Fibroblast of skin of right biceps (primary cell): Measurements from ENCODE around the gene SP8.

Experiments
- DNase-seq: peaks from one replicate; pipeline ENCODE4 v3.0.0-alpha.2; 2013

SP8 gene

DNA sequence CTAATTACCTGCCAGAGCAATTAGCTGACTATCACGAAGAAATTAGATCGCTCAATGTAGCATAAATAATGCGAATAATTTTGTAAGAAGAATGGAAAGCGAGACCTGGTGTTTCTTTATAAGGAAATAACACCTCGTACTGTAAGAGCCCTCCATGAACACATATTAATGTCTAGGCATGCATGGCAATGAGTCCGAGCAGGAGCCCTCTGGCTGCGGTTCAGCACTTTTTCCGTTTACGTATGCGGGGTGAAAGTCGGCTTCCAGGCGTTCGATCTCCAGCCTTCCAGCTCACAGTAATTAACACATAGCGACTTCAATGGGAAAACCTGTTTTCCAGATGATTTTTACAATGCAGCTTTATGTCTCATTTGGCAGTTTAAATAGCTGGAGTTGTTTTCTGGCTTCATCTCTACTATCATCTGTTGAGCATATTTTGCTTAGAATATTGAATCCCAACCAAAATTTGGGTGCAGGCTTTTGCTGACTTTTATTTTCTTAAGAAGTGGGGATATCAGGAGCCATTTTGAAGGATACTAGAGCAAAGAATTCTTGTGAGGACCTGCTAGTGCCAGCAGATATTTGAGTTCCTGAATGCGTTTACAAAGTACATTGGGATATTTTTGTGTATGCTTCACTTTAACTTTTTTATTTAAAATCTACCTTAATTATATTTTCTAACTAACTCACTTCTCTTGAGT lies 7.2 kb upstream of the SP8 start:
- no peak for DNase-seq

- DNase-seq, result no peak
Observed at GRCh38 chr7:20793248-20793647, 6.6 kb upstream of the SP8 start.

GRCh38 chr7:20791538-20792434 lies 5.1 kb upstream of the SP8 start:
- DNase-seq, result no peak

GRCh38 chr7:20790375-20790774 lies 3.7 kb upstream of the SP8 start:
- DNase-seq, result no peak

- no peak for DNase-seq
Observed at GRCh38 chr7:20788420-20788990, 1.8 kb upstream of the SP8 start.

DNA sequence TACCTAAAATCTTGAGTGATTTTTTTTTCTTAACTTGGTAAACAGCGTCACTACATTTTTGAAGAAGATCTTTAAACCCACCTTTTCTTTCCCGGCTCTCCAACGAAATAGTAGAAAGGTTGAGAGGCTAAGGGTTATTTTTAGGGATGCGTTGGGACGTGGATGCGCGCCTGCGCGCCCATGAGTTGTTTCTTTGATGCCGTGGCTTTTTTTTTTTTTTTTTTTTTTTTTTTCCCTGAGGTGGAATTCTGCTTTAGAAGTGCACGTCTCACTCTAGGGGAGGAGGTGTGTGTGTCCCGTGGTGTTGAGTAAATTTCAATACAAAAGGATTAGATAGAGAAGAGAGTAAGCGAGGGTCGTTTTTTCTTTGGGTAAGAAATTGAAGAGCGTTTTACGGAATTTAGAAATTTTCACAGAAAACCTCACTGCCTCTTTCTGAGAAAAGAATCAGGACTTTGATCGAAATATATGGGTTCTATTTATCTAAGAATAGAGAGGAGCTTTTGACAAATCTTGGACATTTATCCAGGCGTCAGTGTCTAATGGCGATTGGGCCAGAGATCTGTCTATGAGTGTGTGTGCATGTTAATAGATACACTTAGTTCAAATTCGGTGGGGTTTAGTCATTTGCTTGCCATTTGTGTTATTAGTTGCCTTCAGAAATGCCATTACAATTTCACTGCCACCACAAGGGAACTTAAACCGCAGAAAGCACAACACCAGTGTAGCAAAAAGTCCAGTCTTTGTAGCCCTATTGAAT lies 1.2 kb upstream of the SP8 start:
- DNase-seq, result no peak

GRCh38 chr7:20786421-20786778 lies 286 bp downstream of the SP8 start:
- DNase-seq, result no peak

GRCh38 chr7:20786049-20786412 lies 655 bp downstream of the SP8 start:
- no peak for DNase-seq

DNA sequence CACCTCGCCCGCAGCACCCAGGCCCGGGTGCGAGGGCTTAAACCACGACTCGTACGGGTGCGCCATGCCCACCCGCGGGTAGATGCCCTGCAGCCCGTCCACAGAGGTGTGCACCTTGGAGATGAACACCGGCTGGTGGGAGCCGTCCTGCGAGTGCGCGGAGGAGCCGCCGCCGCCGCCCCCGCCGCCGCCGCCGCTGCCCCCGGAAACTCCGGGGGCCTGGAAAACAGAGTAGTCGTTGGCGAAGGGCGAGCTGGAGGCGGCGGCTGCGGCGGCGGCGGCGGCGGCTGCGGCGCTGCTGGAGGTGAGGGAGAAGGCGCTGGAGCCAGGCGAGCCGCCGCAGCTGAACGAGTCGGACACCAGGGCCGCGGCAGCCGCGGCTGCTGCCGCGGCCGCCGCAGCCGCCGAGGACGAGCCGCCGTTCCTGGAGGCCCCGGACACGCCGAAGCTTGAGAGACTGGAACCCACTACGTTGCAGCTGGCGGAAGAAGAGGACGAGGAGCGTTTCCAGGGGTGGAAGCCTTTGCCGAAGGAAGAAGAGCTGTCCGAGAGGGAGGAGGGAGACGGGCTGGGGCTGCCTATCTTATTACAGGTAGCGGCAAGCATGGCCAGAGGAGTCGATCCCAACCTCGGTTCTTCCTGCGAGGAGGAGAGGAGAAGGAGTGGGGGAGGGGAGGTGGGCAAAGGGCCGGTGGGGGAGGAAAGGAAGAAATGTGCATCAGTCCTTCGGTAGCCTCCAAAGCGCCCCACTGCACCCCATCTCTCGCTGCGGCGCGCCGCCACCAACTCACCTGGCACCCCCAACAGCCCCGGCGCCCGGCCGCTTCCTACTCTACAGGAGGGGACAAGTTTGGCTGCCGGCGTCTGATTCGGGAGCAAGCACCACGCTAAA lies 1.3 kb downstream of the SP8 start:
- DNase-seq, result peak; percentile 8

DNA sequence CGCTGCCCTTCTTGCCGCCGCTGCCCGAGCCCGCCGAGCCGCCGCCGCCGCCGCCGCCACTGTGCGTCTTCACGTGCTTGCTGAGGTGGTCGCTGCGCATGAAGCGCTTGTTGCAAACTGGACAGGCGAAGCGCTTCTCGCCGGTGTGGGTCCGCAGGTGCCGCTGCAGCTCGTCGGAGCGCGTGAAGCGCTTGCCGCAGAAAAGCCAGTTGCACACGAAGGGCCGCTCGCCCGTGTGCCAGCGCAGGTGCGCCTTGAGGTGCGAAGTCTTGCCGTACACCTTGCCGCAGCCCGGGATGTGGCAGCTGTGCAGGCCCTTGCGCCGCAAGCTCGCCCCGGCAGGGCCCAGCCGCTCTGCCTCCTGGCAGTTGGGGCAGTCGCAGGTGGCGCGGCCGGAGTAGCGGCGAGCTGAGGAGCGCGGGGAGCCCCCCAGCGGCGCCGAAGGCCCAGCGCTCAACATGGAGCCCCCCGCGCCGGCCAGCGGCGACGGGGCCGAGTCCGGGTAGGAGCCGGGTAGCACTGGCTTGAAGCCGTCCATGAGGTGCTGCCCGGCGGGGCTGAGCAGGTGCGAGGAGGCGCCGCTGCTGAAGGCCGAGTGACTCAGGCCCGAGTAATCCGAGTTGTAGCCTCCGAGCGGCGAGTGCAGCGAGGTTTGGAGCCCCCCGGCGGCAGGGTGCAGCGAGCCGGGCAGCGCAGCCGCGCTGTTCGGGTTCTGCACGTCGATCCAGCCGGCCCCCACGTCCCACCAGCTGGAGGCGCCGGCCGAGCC lies 2.1 kb downstream of the SP8 start:
- peak; percentile 19 for DNase-seq

GRCh38 chr7:20783700-20784387 lies 2.8 kb downstream of the SP8 start:
- no peak for DNase-seq

- DNase-seq, result no peak
Observed at GRCh38 chr7:20783125-20783699, 3.5 kb downstream of the SP8 start.

- no peak for DNase-seq
Observed at GRCh38 chr7:20779041-20779440, 7.6 kb downstream of the SP8 start.

DNA sequence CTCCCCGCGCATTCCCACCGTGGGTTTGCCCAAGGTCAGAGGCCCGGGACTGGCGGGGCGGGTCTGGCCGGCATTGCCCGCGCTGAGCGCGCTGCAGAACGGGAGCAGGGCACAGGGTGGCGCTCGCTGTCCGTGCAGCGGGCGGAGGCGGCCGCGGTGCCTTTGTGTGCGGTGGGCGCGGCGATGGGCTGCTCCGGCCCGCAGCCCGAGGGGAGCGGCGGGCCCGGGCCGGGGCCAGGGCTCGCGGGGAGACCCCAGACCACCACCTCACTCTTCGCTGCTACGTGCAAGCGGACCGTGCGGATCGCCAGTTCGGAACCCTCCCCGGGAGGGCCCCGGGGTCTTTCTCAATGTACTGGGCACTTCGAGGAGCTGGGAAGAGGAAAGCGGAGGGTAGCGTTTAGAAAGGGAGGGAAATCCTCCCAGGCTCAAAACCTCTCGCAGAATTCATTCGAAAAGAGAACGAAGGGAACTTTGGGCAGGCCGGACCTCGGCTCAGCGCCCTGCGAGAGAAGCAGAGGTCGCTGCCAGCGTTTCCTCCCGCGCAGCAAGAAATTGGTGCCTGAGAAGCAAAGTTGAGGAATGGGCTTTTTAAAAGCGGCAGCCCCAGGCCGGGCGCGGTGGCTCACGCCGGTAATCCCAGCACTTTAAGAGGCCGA lies 8.5 kb downstream of the SP8 start:
- no peak for DNase-seq

- DNase-seq, result no peak
Observed at GRCh38 chr7:20777377-20778062, 9.2 kb downstream of the SP8 start.

- DNase-seq, result no peak
Observed at GRCh38 chr7:20776942-20777341, 9.7 kb downstream of the SP8 start.

DNA sequence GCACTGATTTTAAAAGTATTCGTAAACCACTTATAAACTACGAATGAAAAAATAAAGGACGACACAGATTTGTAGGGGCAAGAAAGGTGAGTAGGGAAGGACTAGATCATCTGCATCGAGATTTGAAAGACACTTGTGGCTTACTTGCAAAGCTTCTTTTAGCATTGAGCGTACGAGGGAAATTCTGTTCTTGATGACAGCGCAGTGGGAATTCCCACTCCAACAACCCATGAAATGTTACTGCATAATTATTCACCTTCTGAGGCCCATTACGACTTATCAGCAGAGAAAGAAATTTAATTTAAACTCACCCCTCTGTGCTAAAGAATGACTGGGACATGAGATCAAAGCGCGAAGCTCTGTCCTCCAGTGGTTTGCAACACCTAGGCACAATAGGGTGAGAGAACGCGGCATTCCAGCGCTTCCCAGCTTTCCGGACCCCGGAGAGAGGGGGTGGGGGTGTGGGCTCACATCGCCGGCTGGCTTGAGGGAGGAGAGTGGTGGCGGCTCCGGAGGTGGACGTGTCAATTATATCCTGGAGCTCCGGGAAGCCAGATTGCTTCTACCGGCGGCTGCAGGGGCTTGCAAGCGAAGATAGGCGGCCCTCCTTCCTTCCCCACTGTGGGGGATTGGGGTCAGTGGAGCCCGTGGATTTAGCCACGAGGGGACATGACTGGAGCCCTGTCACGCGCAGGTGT lies 10.3 kb downstream of the SP8 start:
- DNase-seq, result no peak

GRCh38 chr7:20754001-20754400 lies 32.7 kb downstream of the SP8 start:
- no peak for DNase-seq

- no peak for DNase-seq
Observed at GRCh38 chr7:20749906-20750305, 36.8 kb downstream of the SP8 start.
